ENCODE measurements around the gene PLCB4. TPM values are rescaled to one million over a fixed set of nuclear protein-coding genes. Genes with fewer than 3 reads are reported as not detected.

The PLCB4 gene
- total RNA-seq, 1 donor from 2014 or later = 53.3 TPM

- H3K27me3 Mint-ChIP-seq (ENCODE audit: low read depth) = peaks cover 15% of the 10 kb centered on the region
- H3K27ac Mint-ChIP-seq (ENCODE audit: unreplicated experiment) = no peak overlapping the region
- peaks cover 12% of the 10 kb centered on the region for H3K4me1 Mint-ChIP-seq
- H3K9me3 Mint-ChIP-seq = no peaks in the 10 kb centered on the region
- no peak for TF ChIP-seq CTCF (conservative IDR thresholded peaks at IDR 0.05)
- H3K36me3 Mint-ChIP-seq (ENCODE audit: low read depth) = no peaks in the 10 kb centered on the region
- no peak for DNase-seq (ENCODE audit: low read depth, low spot score)
- no peak overlapping the region for H3K4me3 Mint-ChIP-seq
Measured at GRCh38 chr20:9523636-9524035, 454.7 kb downstream of the PLCB4 start.

Data from neural crest cell (in vitro differentiated cells).